ENCODE measurements around the gene GALNT3.
A peak's percentile ranks its signal among the peaks of the same experiment; 100 is the strongest.

Gene GALNT3

GRCh38 chr2:165814473-165814872 lies 20.4 kb upstream of the GALNT3 start:
- TF ChIP-seq POLR2A (IDR thresholded peaks at IDR 0.05; ENCODE audit: low read depth, low read length) = no peak
- DNase-seq (ENCODE audit: insufficient read length, low spot score) (no peak), FAIRE-seq (no peak)

DNA sequence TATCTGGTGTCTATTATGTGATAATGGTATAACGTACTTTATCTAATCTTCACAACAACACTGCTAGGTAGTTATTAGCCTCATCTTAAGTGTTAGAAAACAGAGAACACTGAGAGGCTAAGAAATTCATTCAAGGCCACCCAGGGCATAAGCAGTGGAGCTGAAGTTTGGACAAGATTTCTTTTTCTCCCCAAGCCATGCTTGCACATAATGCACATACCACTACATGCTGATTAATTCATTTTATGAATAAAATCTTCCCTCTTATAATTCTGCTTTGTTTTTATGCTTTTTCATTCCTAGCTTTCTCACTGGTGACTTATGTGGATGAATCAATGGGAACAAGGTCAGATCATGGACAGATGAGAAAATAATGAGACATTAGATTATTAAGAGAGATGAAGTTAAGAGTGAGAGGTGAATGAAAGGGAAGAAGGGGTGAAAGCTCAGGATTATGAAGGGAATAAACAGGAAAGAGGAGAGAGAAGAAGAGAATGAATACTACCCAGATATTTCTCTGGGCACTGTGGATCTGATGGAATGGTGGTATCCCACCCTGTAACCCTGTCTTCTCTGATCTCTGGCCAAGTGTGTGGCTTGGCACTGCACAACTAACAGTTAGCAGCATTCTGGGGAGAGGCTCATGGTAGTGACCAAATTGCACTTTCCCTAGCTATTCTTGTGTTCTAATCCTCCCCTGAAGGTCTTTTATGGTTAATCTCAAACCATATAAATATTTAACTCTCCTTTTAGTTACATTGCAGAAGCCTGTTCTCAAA lies 17.7 kb upstream of the GALNT3 start:
- DNase-seq (ENCODE audit: insufficient read length, low spot score) (no peak), FAIRE-seq (no peak)
- TF ChIP-seq POLR2A (IDR thresholded peaks at IDR 0.05; ENCODE audit: low read depth, low read length) = no peak

- FAIRE-seq = no peak
- no peak for TF ChIP-seq POLR2A (IDR thresholded peaks at IDR 0.05; ENCODE audit: low read depth, low read length)
- no peak for DNase-seq (ENCODE audit: insufficient read length, low spot score)
Observed at GRCh38 chr2:165810418-165810817, 16.4 kb upstream of the GALNT3 start.

GRCh38 chr2:165804719-165805118 lies 10.7 kb upstream of the GALNT3 start:
- DNase-seq (ENCODE audit: insufficient read length, low spot score) (no peak), FAIRE-seq (no peak)
- no peak for TF ChIP-seq POLR2A (IDR thresholded peaks at IDR 0.05; ENCODE audit: low read depth, low read length)

GRCh38 chr2:165803123-165803760 lies 9.2 kb upstream of the GALNT3 start:
- DNase-seq (ENCODE audit: insufficient read length, low spot score) = no peak
- no peak for FAIRE-seq
- TF ChIP-seq POLR2A (IDR thresholded peaks at IDR 0.05; ENCODE audit: low read depth, low read length) = no peak

- DNase-seq (ENCODE audit: insufficient read length, low spot score) (no peak), FAIRE-seq (no peak)
- TF ChIP-seq POLR2A (IDR thresholded peaks at IDR 0.05; ENCODE audit: low read depth, low read length) = no peak
Observed at GRCh38 chr2:165801176-165801575, 7.1 kb upstream of the GALNT3 start.

- no peak for FAIRE-seq
- DNase-seq (ENCODE audit: insufficient read length, low spot score) = no peak
- TF ChIP-seq POLR2A (IDR thresholded peaks at IDR 0.05; ENCODE audit: low read depth, low read length) = no peak
Observed at GRCh38 chr2:165796819-165797530, 2.9 kb upstream of the GALNT3 start.

GRCh38 chr2:165796129-165796528 lies 2.1 kb upstream of the GALNT3 start:
- TF ChIP-seq POLR2A (IDR thresholded peaks at IDR 0.05; ENCODE audit: low read depth, low read length) = no peak
- DNase-seq (ENCODE audit: insufficient read length, low spot score) (no peak), FAIRE-seq (no peak)

DNA sequence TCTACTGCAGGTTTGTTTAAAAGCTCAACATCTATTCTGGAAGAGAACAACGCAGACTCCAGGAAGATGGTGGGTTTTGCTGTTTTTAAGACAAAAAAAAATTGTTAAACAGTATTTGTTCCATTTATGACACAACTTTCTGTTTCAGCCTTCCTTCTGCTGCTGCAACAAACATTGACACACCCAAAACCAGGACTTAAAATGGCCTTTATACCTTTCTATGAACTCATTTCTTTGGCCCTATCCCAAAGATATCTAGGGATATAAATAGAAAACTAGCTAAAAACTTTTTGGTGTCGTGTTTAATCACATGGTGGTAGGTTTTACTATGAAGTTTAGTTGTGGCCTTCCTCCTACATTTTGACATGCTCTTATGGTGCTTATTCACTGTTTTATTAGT lies 964 bp upstream of the GALNT3 start:
- DNase-seq (ENCODE audit: insufficient read length, low spot score) (no peak), FAIRE-seq (no peak)
- TF ChIP-seq POLR2A (IDR thresholded peaks at IDR 0.05; ENCODE audit: low read depth, low read length) = no peak

DNA sequence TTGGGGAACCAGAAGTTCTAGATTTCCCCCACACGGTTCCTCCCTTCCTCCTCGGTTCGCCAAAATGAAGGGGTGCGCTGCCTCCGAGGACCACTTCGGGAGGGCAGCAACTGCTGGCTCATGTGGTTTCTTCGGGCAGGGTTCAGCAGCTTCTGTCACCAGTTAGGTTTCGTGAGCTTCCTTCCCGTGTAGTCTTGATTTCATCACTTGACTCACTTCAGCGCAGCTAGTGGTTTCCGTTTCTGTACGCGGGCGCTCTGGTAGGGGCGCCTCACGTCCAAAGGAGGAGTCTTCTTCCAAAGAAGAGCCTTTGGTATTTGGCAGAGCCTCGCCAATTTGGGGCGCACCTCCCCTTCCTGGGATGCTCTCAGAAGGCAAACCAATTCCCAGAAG lies 485 bp upstream of the GALNT3 start:
- no peak for TF ChIP-seq POLR2A (IDR thresholded peaks at IDR 0.05; ENCODE audit: low read depth, low read length)
- no peak for DNase-seq (ENCODE audit: insufficient read length, low spot score)
- no peak for FAIRE-seq

DNA sequence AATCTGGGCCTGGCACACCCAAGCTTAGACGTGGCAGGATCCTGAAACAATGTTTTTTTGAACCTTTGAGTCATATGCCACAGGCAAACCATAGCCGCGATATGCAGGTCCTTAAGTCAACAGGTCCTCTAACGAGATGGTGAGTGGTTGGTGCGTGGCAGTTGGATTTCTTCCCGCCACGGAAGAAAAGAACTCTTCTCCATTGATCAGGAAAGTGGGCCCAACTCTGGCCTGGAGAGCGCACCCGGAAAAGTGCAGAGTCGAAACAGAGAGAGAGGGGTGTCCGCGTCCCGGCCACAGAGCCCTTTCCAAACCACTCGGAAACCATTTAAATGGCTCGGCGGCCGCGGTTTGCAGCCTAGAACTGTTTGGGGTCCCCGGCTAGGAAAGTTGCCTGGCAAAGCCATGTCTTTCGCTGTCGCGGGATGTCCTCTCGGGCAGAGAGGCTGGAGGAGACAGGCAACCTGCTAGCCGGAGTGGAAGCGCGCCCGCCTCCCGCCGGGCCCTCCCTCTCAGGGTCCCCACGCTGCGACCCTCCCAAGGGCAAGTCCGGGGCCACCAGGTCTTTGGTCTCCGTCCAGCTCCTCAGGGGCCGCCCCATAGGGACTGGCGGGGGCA lies 777 bp downstream of the GALNT3 start:
- no peak for DNase-seq (ENCODE audit: insufficient read length, low spot score)
- FAIRE-seq = no peak

DNA sequence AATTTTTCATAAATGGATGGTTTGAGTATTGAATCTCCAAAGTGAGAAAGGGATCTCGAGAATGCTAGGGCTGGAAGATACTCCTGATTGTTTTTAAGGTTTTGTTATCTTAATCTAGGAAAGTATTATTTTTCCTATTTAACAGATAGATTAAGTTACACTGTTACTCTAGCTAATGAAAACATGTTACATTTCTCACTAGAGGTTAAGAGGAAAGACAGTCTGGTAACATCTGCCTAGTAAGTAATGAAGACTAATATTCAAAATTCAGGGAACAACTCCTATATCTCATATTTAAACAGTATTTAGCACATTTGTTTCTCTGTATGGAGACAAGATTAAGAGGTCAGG lies 2.0 kb downstream of the GALNT3 start:
- DNase-seq (ENCODE audit: insufficient read length, low spot score) = no peak
- TF ChIP-seq POLR2A (IDR thresholded peaks at IDR 0.05; ENCODE audit: low read depth, low read length) = no peak
- FAIRE-seq = no peak

More for the DNA sequence above, 777 bp downstream of the GALNT3 start:
- no peak for TF ChIP-seq POLR2A (IDR thresholded peaks at IDR 0.05; ENCODE audit: low read depth, low read length)

DNA sequence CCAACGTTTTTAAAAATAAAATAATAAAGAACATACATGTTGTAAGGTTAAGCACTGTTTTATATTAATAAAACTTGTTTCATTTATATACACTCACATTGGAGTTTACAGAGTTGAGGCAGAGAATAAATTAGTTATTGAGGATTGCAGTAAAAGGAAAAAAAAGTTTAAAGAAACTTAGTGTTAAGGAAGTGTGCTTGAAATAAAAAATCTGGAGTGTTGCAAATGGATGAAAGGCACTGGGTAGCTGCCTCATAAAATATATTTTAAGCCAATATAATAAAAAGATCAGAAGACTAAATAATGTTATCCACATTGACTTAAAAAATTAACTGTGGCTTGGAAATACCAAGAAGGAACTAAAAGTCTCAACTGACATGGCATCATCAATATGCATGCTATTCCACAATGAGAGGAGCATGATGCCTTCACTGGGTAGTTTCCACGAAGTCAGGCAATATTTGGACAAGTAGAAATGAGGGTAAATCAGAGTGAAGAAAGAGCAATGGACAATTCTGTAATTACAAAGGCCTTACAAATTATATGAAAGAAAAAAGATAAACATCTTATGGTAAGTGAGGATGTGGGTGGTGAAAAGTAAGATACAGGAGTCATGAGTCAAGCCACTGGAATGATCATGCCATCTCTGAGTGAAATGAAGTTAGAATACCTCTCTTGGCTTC lies 2.5 kb downstream of the GALNT3 start:
- TF ChIP-seq POLR2A (IDR thresholded peaks at IDR 0.05; ENCODE audit: low read depth, low read length) = no peak
- peak; percentile 76 for FAIRE-seq
- DNase-seq (ENCODE audit: insufficient read length, low spot score) = no peak

- DNase-seq (ENCODE audit: insufficient read length, low spot score) = no peak
- FAIRE-seq = no peak
- no peak for TF ChIP-seq POLR2A (IDR thresholded peaks at IDR 0.05; ENCODE audit: low read depth, low read length)
Observed at GRCh38 chr2:165790466-165790865, 3.6 kb downstream of the GALNT3 start.
